Neural cell (in vitro differentiated cells): ENCODE results near the gene C19orf85. TPM values are rescaled to one million over a fixed set of nuclear protein-coding genes. Genes with fewer than 3 reads are reported as not detected.

ENCODE experiments used
- H2AFZ ChIP-seq: fragments of 200-600, 300-800 bp; sonication (generic), shearing (Covaris generic); 2 replicates; pipeline ENCODE4 v1.6.0; 2014; ENCODE audit warnings: low read depth, mild to moderate bottlenecking, antibody characterized with exemption, low read length, moderate library complexity
- H3F3A ChIP-seq: fragments of 200-600 bp; shearing (Covaris generic); 2 replicates; pipeline ENCODE4 v1.6.1; 2016; ENCODE audit warnings: mild to moderate bottlenecking, moderate library complexity, mixed read lengths, antibody characterized with exemption, low read length; ENCODE audit not compliant: insufficient read depth, poor library complexity, severe bottlenecking
- H3K27ac ChIP-seq: fragments of 200-600, 300-800 bp; sonication (generic), shearing (Covaris generic); 2 replicates; pipeline ENCODE4 v1.5.1; 2014; ENCODE audit warnings: mild to moderate bottlenecking, low read length, moderate library complexity
- H3K27me3 ChIP-seq: fragments of 300-800, 200-600 bp; sonication (generic), shearing (Covaris generic); 2 replicates; pipeline ENCODE4 v1.6.0; 2014; ENCODE audit warnings: mild to moderate bottlenecking, low read depth, low read length, moderate library complexity; ENCODE audit not compliant: insufficient read depth
- H3K36me3 ChIP-seq: fragments of 300-800, 200-600 bp; sonication (generic), shearing (Covaris generic); 2 replicates; pipeline ENCODE4 v1.5.1; 2014; ENCODE audit warnings: mild to moderate bottlenecking, antibody characterized with exemption, low read length, moderate library complexity; ENCODE audit not compliant: insufficient read depth
- H3K4me2 ChIP-seq: fragments of 300-800, 200-600 bp; sonication (generic), shearing (Covaris generic); 2 replicates; pipeline ENCODE4 v1.6.0; 2014; ENCODE audit warnings: mild to moderate bottlenecking, low read length
- H3K4me3 ChIP-seq: fragments of 300-800, 200-600 bp; sonication (generic), shearing (Covaris generic); 2 replicates; pipeline ENCODE4 v1.5.1; 2014; ENCODE audit warnings: mild to moderate bottlenecking, low read length, moderate library complexity
- H3K79me2 ChIP-seq: fragments of 200-600 bp; shearing (Covaris generic); replicated peaks from 2 replicates; pipeline ENCODE4 v1.6.0; 2014; ENCODE audit warnings: mild to moderate bottlenecking, low read length, moderate library complexity; ENCODE audit not compliant: insufficient read depth
- H3K9ac ChIP-seq: fragments of 300-800, 200-600 bp; sonication (generic), shearing (Covaris generic); 2 replicates; pipeline ENCODE4 v1.6.1; 2016; ENCODE audit warnings: mild to moderate bottlenecking, low read length, mixed read lengths
- H3K9me2 ChIP-seq: fragments of 200-600 bp; shearing (Covaris generic); 2 replicates; pipeline ENCODE4 v1.6.1; 2016; ENCODE audit warnings: mild to moderate bottlenecking, low read length, mixed read lengths; ENCODE audit not compliant: insufficient read depth
- H3K9me3 ChIP-seq: fragments of 200-600, 300-800 bp; sonication (generic), shearing (Covaris generic); 2 replicates; pipeline ENCODE4 v1.6.1; 2016; ENCODE audit warnings: mild to moderate bottlenecking, mixed run types, low read length, moderate library complexity, mixed read lengths
- H4K20me1 ChIP-seq: fragments of 200-600 bp; shearing (Covaris generic); 2 replicates; pipeline ENCODE4 v1.6.1; 2016; ENCODE audit warnings: mild to moderate bottlenecking, mixed run types; ENCODE audit not compliant: insufficient read depth
- CTCF ChIP-seq: fragments of 450-650 bp; IDR thresholded peaks from 2 replicates; pipeline ENCODE4 v1.5.1; 2014; ENCODE audit warnings: antibody characterized with exemption, mild to moderate bottlenecking, moderate library complexity; ENCODE audit not compliant: poor library complexity, severe bottlenecking
- EP300 ChIP-seq: fragments of 450-650 bp; conservative IDR thresholded peaks from 2 replicates; pipeline ENCODE4 v1.6.1; 2014; ENCODE audit warnings: antibody characterized with exemption, mild to moderate bottlenecking, moderate library complexity; ENCODE audit not compliant: poor library complexity, severe bottlenecking
- EZH2 ChIP-seq: fragments of 200-600, 300-800 bp; shearing (Covaris generic), sonication (generic); IDR thresholded peaks from 2 replicates; pipeline ENCODE4 v1.6.1; 2014; ENCODE audit warnings: antibody characterized with exemption, low read length, borderline replicate concordance, mild to moderate bottlenecking; ENCODE audit not compliant: insufficient read depth, poor library complexity, severe bottlenecking
- MXI1 ChIP-seq: fragments of 450-650 bp; conservative IDR thresholded peaks from 2 replicates; pipeline ENCODE4 v1.6.1; 2014; ENCODE audit warnings: antibody characterized with exemption, mild to moderate bottlenecking; ENCODE audit not compliant: poor library complexity, severe bottlenecking
- POLR2AphosphoS5 ChIP-seq: IDR thresholded peaks from 2 replicates; pipeline ENCODE4 v1.6.1; 2012
- RAD21 ChIP-seq: fragments of 450-650 bp; conservative IDR thresholded peaks from 2 replicates; pipeline ENCODE4 v1.6.1; 2014; ENCODE audit warnings: antibody characterized with exemption, mild to moderate bottlenecking, moderate library complexity
- REST ChIP-seq: IDR thresholded peaks from 2 replicates; pipeline ENCODE4 v1.6.1; 2012; ENCODE audit warnings: borderline replicate concordance
- SMC3 ChIP-seq: fragments of 450-650 bp; conservative IDR thresholded peaks from 2 replicates; pipeline ENCODE4 v1.6.1; 2014; ENCODE audit warnings: antibody characterized with exemption, mild to moderate bottlenecking, moderate library complexity; ENCODE audit not compliant: poor library complexity
- TAF1 ChIP-seq: IDR thresholded peaks from 2 replicates; pipeline ENCODE4 v1.6.1; 2012; ENCODE audit warnings: low read depth
- polyA plus RNA-seq: library from polyadenylated mRNA; depleted of rRNA; stranded (reverse); fragments of >200 nt; gene quantifications from 2 replicates; pipeline ENCODE4 v1.2.3, GENCODE V29; 2014

Gene C19orf85
- polyA plus RNA-seq, 1 donor from 2014 or later = 0.19 TPM

- Histone ChIP-seq H2AFZ (no peak overlapping the region), H3K9me3 (no peaks in the 10 kb centered on the region), H3K4me3 (no peak overlapping the region), H3K27ac (no peak overlapping the region), H3F3A (no peaks in the 10 kb centered on the region), H3K79me2 (no peaks in the 10 kb centered on the region), H4K20me1 (no peaks in the 10 kb centered on the region), H3K36me3 (no peaks in the 10 kb centered on the region), H3K4me2 (no peak overlapping the region), H3K9me2 (no peaks in the 10 kb centered on the region), H3K9ac (no peak overlapping the region), H3K27me3 (peaks cover 3% of the 10 kb centered on the region)
- TF ChIP-seq REST (no peak), SMC3 (no peak), POLR2AphosphoS5 (no peak), EZH2 (no peak), CTCF (no peak), EP300 (no peak), RAD21 (no peak), MXI1 (no peak), TAF1 (no peak)
These were observed 8.8 kb downstream of the C19orf85 start for GRCh38 chr19:55455576-55456235.

- Histone ChIP-seq H3K9ac (no peak overlapping the region), H2AFZ (no peak overlapping the region), H3F3A (no peaks in the 10 kb centered on the region), H4K20me1 (no peaks in the 10 kb centered on the region), H3K27ac (no peak overlapping the region), H3K9me3 (no peaks in the 10 kb centered on the region), H3K27me3 (peaks cover 3% of the 10 kb centered on the region), H3K36me3 (no peaks in the 10 kb centered on the region), H3K9me2 (no peaks in the 10 kb centered on the region), H3K4me3 (no peak overlapping the region), H3K4me2 (no peak overlapping the region), H3K79me2 (no peaks in the 10 kb centered on the region)
- TF ChIP-seq EZH2 (no peak), SMC3 (peak; percentile 46), TAF1 (no peak), CTCF (peak; percentile 59), RAD21 (peak; percentile 42), REST (no peak), POLR2AphosphoS5 (no peak)
These were observed 9.7 kb downstream of the C19orf85 start for GRCh38 chr19:55454787-55455243.
